Measurements from ENCODE around the gene CYP19A1.

- no peak for TF ChIP-seq SPI1 (IDR thresholded peaks at IDR 0.05; ENCODE audit: low read depth, low read length)
- no peak for TF ChIP-seq TAF1 (IDR thresholded peaks at IDR 0.05; ENCODE audit: low read depth, low read length)
- no peak for TF ChIP-seq POLR2A (IDR thresholded peaks at IDR 0.05; ENCODE audit: low read depth, low read length)
- TF ChIP-seq POLR2AphosphoS5 (IDR thresholded peaks at IDR 0.05; ENCODE audit: low read depth, low read length): no peak
These were observed 13.2 kb downstream of the CYP19A1 start for GRCh38 chr15:51325167-51325566.
